Measurements from ENCODE around the gene SNAPIN.

DNA sequence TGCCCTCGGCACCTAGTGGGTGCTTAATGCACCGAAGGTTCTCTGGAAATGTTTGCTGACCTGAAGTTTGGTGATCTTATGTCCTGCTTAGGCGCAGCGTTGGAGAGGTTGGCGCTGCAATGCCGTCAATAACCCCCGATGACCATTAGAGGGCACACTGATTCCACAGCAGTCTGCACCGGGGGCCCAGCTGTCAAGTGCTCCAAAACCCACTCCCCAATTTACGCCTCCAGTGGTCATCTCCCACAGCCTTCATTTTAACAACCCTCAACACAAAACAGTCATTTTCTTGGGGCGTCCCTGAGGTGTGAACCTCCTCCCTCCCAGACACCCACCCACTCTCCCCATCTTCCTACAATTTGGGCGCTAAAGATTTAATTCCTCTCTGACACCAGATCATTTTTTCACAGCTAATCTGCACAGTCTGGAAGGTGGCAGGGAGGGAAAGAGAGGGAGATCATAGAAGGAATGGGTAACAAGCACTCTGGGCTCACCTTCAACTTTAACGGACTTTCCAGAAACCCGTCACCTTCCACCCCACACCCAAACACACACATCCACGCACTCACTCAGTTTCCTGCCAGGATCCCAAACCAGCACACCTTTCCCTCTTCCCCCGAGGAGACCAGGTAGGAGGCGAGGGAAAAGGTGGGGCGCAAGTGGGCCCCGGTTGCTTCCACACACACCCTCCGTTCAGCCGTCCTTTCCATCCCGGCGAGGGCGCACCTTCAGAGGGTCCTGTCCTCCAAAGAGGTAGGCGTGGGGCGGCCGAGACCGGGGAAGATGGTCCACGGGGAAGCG lies 19.4 kb downstream of the SNAPIN start:
- TF ChIP-seq POLR2A (IDR thresholded peaks at IDR 0.05) = no peak
- TF ChIP-seq, protein P1, sequence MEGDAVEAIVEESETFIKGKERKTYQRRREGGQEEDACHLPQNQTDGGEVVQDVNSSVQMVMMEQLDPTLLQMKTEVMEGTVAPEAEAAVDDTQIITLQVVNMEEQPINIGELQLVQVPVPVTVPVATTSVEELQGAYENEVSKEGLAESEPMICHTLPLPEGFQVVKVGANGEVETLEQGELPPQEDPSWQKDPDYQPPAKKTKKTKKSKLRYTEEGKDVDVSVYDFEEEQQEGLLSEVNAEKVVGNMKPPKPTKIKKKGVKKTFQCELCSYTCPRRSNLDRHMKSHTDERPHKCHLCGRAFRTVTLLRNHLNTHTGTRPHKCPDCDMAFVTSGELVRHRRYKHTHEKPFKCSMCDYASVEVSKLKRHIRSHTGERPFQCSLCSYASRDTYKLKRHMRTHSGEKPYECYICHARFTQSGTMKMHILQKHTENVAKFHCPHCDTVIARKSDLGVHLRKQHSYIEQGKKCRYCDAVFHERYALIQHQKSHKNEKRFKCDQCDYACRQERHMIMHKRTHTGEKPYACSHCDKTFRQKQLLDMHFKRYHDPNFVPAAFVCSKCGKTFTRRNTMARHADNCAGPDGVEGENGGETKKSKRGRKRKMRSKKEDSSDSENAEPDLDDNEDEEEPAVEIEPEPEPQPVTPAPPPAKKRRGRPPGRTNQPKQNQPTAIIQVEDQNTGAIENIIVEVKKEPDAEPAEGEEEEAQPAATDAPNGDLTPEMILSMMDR (IDR thresholded peaks at IDR 0.05 in 4 of 5, conservative IDR thresholded peaks at IDR 0.05 in 1 of 5) = peak; percentile 82 to 93 (median 84)

All from gastrocnemius medialis (tissue), 4 donors.